GM23248 (cell line): Measurements from ENCODE around the gene KCNG4.

ENCODE experiments used
- EZH2 ChIP-seq: fragments of 200-600 bp; sonication (generic); IDR thresholded peaks from 2 replicates; pipeline ENCODE4 v1.6.1; 2018; ENCODE audit warnings: antibody characterized with exemption, mild to moderate bottlenecking; ENCODE audit not compliant: insufficient read depth, poor library complexity, severe bottlenecking
- EZH2phosphoT487 ChIP-seq: fragments of 200-600 bp; sonication (generic); IDR thresholded peaks from 2 replicates; pipeline ENCODE4 v1.6.1; 2018; ENCODE audit warnings: antibody characterized with exemption, moderate library complexity, mild to moderate bottlenecking, low read depth; ENCODE audit not compliant: insufficient read depth

DNA sequence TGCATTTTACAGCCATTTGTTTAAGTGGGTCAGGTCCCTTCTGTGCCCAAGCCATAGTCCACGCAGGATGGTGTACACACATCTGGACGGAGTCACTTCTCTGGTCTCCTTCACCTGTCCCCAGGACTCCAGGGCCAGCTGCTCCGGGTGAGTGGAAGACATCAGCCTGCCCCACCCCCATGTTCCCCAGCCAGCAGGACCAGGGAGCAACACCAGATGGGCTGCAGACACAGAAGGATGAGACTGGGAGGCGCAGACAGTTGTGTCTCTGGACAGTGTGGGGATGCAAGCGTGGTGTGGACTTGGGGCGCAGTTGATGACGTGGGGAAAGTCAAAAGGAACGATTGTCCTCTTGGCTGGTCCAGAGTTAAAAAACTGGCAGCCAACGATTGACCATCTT is 30.3 kb upstream of the KCNG4 start:
- TF ChIP-seq EZH2 (no peak), EZH2phosphoT487 (no peak)
